GM19438 (cell line): Measurements from ENCODE around the gene URB1.

Experiments used
- ATAC-seq: cut with Tn5 transposase; IDR thresholded peaks from one replicate; pipeline ENCODE4 v1.9.1; 2021; ENCODE audit warnings: low read depth; ENCODE audit not compliant: unreplicated experiment

The URB1 gene

DNA sequence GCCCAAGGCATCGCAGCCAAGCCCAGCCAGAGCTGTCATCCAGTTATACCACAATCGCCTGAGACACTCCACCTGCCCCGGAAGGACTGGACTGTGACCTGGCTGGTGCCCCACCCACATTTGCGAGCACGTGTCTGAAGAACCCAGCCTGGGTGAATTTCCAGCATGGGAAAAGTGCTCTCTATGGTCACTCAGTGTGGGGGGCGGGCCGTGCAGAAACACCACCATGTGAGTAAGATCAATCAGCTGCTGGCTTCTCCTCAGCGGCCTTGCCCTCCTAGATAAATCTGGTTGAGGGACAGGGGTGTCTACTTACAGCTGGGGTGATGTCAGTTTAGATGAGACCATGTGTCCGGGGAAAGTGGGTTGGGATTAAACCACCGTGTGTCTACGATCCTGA is 44.8 kb downstream of the URB1 start:
- ATAC-seq = no peak

DNA sequence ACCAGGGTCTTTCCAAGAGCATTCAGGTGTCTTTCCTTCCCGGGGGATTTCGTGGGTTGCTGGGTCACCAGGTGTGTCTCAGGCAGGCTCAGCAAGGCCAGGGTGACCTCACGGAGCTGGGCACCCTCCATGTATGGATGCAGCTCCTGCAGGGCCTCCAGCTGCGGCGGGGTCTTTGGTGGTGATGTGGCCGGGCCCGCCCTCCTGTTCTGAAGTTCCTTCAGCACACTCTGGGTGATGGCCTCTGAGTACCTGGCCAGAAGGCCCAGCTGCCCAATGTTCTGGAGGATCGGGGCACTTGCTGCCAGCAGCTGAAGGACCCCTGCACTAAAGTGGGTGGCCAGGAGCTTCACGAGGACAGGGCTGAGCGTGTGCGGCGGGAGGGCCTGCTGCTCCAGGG is 45.5 kb downstream of the URB1 start:
- no peak for ATAC-seq

DNA sequence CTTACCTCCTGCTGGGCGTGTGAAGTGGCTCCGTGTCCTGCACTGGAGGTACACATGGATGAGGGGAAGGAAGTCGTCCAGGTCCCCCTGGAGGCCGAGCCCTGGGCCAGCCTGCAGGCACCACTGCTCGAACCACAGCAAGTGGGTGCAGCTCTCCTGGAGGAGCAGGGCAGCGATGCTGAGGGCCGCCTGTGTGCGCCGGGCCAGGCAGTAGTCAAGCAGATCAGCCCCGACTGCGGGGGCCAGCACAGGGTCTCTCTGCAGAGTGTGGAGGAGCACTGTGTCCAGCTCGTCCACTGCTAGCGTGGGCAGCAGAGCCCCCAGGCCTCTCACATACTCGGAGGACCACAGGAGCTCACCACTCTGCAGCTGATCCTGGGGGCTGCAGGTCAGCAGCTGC is 45.9 kb downstream of the URB1 start:
- ATAC-seq = no peak

DNA sequence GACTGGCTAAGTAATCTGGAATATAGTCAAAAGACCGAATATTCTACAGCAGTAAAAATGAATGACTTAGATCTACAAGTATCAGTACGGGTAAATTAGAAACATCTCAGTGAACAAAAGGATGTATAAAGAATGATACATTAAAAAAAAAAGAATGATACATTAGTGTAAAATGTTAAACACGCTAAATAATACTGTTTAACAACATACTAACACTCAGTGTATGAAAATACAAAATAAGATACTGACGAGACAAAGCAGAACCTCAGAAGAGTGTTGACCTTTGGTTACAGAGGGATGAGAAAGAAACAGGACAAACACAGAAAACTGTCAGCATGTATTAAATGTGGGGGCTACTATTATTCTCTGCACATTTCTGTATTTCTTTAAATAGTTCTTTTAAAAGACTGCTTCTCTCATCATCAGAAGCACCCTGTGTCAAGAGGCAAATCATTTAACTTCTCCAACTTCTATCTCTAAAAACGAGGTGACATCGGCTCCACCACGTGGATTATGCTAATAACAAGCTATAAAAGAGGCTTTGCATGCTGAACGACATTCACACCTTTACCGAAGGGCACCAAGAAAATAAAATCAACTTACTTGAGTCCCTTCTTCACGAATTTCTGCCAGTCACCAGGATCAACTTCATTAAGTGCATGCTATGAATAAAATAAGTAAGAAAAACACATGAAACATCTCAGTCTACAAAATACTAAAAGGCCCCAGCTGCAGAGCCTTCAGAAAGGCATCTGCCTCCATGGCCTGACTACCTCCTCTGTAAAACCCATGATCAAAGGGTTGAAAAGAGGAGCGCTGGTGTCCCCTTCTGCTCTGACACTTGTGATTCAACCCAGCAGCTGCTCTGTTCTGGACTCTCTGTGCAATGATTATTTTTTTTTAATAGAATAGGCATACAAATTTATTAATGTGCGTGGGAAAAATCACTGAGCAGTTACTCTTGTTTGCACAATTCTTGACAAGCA is 51.7 kb downstream of the URB1 start:
- ATAC-seq = no peak

DNA sequence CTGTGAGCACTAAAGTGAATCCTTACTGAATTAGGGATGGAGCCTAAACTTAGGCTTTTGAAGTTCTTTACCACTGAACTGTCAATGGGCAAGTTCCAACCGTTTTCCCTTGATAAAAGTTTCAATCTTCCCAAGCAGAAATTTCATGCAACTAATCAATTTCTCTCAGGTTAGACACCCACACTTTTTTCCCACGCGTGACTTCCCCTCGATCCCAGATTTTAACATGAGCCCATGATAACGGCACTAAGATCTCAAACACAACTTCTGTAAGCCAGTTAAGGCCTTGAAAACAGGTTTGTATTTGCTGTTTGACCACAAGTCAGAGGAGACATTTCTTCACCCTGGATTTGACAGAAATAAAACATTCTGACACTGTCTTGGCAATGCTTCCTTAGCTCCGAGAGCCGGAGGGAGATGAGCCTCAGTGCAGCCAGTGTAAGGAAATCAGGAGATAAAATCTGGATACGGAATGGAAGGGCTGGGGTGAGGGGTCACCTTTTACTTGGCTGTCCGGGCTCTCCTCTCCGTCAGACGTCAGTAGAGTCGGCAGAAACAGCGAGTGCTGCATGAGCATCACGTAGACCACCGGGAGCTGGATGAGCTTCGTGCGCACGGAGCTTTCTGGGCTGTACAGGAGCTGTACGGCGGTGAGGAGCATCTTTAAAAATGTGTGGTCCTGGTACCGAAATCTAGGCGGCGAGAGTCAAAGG is 54.4 kb downstream of the URB1 start:
- no peak for ATAC-seq

DNA sequence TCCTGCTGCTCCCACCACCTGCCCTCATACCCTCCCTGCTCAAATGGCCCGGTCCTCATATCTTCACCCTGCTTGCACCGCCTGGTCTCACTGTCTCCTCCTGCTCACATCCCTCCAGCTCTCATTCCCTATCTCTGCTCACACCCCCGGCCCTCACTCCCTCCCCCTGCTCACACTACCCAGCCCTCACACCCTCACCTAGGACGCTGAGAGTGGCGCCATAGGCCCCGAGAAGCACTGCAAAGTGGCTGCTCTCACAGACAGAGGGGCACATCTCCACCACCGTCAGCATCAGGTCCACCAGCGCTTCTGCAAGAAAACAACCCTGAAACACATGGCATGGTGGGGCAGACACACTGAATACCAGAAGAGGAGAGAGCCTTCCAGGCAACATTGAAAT is 55.6 kb downstream of the URB1 start:
- no peak for ATAC-seq

DNA sequence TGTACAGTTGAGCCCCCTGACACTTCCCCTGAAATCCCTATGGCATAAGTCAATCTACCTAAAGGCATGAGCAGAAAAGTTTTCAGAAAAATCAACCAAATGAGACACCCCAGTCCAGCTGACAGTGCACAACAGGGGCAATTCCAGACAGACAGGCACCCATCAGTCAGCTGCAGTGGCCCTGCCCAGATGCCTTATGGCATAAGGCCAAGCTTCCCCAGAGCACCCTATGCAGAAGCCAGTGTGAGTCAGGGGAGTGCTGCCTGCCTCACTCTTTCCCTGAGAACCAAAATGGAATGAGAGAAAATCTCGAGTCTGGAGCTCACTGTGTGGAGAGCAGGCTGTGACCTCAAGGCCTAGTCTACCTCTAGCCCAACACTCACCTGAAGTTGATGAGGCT is 56.1 kb downstream of the URB1 start:
- ATAC-seq = no peak

DNA sequence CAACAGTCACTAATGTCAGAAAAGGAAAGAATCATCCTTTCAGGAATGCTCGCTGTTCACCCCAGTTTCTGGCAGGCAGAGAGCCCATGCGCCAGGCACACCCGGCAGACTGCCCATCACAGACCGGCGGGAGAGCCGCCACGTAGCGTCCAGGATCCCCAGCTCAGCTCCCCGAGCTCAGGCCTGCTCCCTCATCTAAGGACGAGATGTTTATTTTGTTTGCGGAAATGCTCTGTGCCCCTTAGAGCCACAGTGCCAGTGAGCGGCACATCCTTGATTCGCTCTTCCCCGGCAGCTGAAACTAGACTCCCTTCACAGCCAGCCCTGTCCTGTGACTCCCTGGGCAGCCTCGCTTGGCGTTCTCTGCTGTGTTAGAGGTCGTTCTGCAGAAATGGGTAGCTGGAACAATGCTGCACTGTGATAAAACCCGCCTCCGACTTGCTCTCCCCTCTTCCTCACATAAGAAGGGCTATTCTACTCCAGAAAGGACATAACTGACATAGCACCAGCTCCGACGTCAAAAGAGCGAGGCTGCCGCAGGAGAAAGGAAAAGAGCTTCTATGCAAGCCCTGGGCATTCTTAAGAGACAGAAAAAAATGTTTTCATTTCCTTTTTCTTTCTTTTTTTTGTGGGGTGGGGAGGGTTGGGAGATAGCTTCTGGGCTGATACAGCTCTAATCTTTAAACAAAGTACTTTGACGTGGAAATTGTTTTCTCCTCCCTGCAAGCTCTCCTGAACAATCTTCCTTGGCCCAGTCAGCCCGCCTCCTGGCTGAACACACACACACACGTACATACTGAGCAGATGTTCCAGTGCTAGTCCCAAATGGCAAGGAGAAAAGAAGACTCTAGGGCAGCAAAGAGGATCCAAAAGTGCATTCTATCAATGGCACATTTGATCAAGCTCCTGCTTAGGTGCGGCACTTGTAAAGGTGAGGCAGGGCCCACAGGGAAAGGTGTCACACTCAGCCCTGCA is 56.9 kb downstream of the URB1 start:
- ATAC-seq = no peak

DNA sequence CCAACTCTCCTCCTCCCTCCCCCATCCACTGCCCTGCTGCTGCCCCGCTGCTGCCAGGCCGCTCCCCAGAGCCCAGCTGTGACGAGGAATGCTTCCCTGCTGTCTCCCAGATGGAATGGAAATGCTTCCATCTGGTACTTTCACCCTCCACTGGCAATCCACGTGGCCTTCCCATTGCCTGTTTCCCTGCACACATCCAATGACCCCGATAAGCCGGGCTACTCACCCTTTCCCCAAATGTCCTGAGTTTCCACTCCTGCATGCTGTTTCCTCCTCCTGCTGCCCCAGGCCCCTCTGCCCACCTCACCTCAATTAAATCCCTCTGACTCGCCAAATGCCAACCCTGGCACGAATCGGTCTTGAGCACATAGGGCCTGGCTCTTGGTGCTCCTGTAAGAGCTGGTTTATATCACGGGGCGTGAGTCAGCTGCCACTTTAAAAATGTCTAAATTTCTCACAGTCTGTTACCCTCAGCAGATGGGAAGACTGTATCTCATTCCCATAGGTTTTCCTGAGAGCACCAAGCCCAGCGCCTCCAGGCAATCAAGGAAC is 57.8 kb downstream of the URB1 start:
- ATAC-seq = no peak

DNA sequence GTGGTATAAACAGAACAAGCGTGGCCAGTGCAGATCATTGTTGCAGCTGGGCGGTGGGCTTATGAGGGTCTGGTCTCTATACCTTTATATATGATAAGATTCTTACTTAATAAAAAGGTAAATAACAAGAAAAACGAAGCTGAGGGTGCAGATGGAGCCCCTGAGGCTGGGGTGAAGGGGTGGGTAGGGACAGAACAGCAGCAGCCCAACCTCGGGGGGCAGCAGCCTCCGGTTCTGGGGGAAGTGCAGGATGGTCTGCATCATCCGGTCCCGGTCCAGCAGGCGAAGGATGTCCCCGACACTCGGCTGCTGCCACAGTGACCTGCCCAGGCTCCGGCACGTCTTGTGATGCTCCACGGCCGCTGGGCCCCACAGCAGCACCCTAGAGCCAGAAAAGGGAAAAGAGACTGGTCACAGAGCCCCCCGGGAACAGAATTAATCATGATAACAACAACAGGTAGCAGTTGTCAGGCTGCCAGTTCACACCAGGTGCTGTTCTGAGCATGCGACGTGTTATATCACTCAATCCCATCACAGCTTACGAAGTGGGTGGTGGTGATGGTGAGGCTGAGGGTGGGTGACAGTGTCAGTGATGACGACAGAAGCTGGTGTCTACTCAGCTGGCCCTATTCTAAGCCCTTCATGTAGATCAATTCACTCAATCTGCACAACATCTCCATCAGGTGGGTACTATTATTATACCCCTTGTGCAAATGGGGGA is 58.7 kb downstream of the URB1 start:
- no peak for ATAC-seq

DNA sequence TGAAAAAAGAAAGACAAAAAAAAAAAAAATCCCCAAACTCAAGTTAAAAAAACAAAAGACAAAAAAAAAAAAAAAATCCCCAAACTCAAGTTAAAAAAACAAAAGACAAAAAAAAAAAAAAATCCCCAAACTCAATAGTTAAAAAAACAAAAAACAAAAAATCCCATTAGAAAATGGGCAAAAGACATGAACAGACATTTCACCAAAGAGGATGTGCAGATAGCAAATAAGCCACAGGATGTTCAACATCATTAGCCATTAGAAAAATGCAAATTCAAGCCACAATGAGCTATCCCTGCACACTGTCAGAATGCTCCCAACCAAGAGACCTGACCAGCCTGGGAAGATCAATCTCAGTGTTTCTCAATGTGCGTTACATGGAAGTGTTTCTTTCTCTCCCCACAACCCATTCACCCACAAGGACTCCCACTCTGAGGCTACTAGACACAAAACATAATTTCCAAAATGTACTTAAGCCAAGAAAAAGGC is 60.3 kb downstream of the URB1 start:
- no peak for ATAC-seq

DNA sequence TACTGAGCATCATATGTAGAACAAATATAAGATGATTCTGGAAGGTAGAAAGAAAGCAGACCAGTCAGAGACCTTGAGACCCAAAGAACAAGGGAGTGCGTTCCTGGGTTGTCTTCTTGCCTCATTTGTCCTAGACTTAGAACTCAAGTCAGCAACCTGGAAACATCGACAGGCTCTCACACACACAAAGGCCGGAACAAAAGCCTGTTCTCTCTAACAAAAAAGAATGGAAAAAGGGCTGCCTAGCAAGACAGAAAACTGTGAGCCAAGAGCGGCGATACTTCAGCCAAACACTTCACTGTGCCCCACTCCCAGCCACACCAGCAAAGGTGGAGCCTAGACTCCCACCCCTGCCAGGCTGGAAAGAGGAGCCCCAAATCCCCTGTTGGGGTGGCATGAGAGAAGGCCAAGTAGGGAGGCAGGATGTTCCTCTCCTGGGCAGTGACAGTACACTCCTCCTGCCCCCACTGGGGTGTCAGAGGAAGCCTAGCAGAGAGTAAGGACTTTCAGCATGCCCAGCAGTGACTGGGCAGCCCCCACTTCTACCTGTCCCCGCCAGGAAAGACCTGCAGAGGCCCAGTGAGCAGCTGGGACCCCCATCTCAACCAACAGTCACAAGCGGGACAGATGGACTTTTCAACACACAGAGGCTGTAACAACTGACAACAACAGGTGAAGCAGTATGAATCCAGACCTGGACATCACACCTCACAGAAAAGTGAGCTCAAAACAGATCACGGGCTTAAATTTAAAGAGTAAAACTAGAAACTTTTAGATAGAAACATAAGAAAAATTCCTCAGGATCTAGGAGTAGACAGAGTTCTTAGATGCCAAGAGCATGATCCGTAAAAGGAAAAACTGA is 61.1 kb downstream of the URB1 start:
- ATAC-seq = no peak

DNA sequence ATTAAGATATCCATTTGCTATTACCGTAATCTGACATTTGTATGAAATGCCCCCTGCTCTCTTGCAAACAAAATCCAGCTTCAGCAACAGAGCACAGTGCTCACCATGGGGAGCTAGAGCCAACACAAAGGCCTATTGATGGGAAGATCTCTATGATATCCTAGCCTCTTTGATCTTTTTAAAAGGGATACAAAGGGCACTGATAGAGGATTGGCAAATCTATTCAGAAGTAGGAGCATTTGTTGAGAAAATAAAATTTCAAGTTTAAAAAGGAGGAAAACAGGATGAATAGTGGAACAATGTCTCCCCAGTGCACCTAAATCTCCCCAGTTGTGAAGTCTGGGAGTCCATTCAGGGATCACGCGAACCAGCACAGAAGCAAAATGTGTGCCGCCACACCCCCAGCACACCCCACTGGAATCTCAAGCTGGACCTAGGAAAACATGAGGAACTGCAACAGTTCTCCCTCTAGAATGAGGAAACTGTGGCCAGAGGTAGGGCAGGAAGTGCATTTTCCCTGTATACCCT is 62.0 kb downstream of the URB1 start:
- ATAC-seq = no peak

DNA sequence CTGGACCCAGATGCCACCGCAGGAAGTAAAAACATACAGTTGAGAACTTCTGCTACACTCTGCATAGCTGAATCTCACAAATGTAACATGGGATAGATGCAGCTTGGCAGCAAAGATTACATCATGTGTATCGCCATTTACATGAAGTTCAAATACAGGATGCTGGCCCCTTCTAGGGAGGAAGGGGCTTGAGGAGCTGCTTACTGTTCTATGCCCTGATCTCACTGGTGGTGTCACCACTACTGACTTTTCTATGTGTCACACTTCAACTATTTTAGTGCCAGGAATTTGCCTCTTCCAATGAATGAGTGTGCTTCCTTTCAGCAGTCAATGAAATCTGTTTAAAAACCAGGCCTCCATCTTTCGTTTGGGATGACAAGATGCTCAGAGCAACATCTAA is 63.0 kb downstream of the URB1 start:
- no peak for ATAC-seq

DNA sequence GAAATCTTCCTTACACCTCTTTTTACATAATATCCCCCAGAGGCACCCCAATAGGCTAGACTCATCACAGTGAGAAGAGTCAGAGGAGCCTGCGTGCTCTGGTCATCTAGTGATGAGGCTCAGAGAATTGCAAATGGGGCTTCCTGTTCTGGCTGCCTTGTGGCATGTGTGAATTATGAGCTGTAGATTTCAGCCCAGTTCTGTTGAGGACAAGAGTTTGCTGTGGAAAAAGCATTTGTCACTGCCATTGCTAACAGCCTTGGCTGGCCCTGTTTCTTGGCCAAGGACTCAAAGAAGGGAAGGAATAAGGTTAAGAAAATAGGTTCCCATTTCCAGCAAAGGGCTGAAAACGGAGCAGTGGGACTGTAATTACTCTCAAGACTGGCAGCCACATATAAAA is 63.5 kb downstream of the URB1 start:
- no peak for ATAC-seq

DNA sequence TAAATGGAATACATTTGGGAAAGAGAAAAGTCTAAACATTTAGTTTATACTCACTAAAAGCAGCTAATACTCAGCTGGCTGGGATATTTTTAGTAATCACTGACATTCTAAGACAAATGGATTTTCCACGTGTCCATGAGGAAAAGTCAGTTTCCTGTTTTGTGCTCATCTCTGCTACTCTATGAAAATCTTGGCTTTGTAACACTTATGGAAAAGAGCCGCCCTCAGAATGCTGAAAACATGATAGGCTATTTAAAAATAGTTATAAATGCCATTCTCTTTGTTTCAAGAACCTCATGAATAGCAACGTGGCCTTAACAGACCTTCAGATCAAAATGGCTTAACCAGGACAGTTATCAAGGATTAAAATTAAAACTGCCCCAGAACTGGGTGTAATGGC is 64.2 kb downstream of the URB1 start:
- ATAC-seq = no peak

DNA sequence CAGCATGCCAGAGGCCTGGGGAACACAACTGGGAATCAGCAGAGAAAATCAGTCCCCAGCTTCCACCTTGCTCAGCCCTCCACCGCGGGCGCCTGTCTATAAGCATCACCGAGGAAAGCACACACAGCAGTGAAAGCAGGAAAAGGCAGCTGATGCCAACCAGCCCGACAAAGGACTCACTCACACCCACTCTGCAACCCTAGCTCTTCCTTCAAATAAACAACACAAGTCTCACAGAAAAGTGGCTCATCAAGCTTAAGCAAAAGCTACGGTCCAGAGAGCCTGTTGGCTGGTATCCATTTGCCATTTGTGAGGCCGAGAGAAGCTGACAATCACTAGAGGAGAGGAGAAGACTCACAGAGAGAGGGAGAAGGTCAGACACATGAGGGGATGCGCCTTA is 67.1 kb downstream of the URB1 start:
- no peak for ATAC-seq

DNA sequence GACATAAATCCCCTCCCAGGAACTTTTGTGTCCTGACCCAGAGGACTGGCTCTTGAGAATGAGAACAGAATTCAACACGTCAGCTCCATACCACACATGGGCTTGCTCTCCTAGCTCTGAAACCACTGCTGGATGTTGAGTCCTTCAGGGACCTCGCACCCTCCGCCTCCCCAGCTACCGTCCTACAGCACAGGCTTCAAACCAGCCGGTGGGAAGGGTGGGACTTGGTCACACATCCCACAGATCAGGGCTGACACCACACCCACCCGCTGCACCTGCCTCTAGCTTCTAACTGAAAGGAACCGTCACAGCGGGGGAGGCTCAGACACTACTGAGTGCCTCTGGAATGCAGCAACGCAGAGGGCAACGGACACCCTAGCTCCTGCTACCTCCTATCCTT is 70.1 kb downstream of the URB1 start:
- ATAC-seq = no peak
